ENCODE measurements around the gene C8A.

GRCh38 chr1:56867491-56867890 lies 12.9 kb downstream of the C8A start:
- TF ChIP-seq CTCF (IDR thresholded peaks at IDR 0.05) (no peak), POLR2A (IDR thresholded peaks at IDR 0.05) (no peak), POLR2AphosphoS5 (IDR thresholded peaks at IDR 0.05) (no peak), EP300 (IDR thresholded peaks at IDR 0.05) (no peak)
